ENCODE data around the gene PPP1R3C.

The PPP1R3C gene

GRCh38 chr10:91622601-91623000 lies 10.3 kb downstream of the PPP1R3C start:
- no peak for TF ChIP-seq CTCF (IDR thresholded peaks at IDR 0.05; ENCODE audit: low read depth, low read length)
- no peak overlapping the region for H3K4me3 ChIP-seq (ENCODE audit: low read depth, low read length)
- DNase-seq (ENCODE audit: low read depth, low spot score), result no peak
- in situ Hi-C loops (cut with HindIII; ENCODE audit: low sequenced_read_pairs), result no loop called here

GRCh38 chr10:91621483-91622113 lies 11.3 kb downstream of the PPP1R3C start:
- in situ Hi-C loops (cut with HindIII; ENCODE audit: low sequenced_read_pairs), result no loop called here
- no peak for TF ChIP-seq CTCF (IDR thresholded peaks at IDR 0.05; ENCODE audit: low read depth, low read length)
- H3K4me3 ChIP-seq (ENCODE audit: low read depth, low read length), result no peak overlapping the region
- peak; percentile 54 for DNase-seq (ENCODE audit: low read depth, low spot score)

GRCh38 chr10:91617072-91617609 lies 15.7 kb downstream of the PPP1R3C start:
- TF ChIP-seq CTCF (IDR thresholded peaks at IDR 0.05; ENCODE audit: low read depth, low read length), result no peak
- peak; percentile 86 for DNase-seq (ENCODE audit: low read depth, low spot score)
- in situ Hi-C loops (cut with HindIII; ENCODE audit: low sequenced_read_pairs), result no loop called here
- H3K4me3 ChIP-seq (ENCODE audit: low read depth, low read length), result no peak overlapping the region

- H3K4me3 ChIP-seq (ENCODE audit: low read depth, low read length), result no peak overlapping the region
- in situ Hi-C loops (cut with HindIII; ENCODE audit: low sequenced_read_pairs), result no loop called here
- TF ChIP-seq CTCF (IDR thresholded peaks at IDR 0.05; ENCODE audit: low read depth, low read length), result no peak
- peak; percentile 62 for DNase-seq (ENCODE audit: low read depth, low spot score)
Observed at GRCh38 chr10:91616137-91616536, 16.7 kb downstream of the PPP1R3C start.

GRCh38 chr10:91614225-91614624 lies 18.6 kb downstream of the PPP1R3C start:
- no peak overlapping the region for H3K4me3 ChIP-seq (ENCODE audit: low read depth, low read length)
- in situ Hi-C loops (cut with HindIII; ENCODE audit: low sequenced_read_pairs), result no loop called here
- TF ChIP-seq CTCF (IDR thresholded peaks at IDR 0.05; ENCODE audit: low read depth, low read length), result no peak
- DNase-seq (ENCODE audit: low read depth, low spot score), result peak; percentile 86

GRCh38 chr10:91613411-91614187 lies 19.3 kb downstream of the PPP1R3C start:
- in situ Hi-C loops (cut with HindIII; ENCODE audit: low sequenced_read_pairs), result no loop called here
- H3K4me3 ChIP-seq (ENCODE audit: low read depth, low read length), result no peak overlapping the region
- TF ChIP-seq CTCF (IDR thresholded peaks at IDR 0.05; ENCODE audit: low read depth, low read length), result no peak
- DNase-seq (ENCODE audit: low read depth, low spot score), result peak; percentile 95

All from astrocyte of the spinal cord (primary cell).